Activated naive CD8-positive, alpha-beta T cell treated with anti-CD3 and anti-CD28 coated beads, Interleukin-2, amount 50 U/mL, for 24 hours (primary cell): ENCODE measurements around the gene SLC51A.

Experiments used
- ATAC-seq: fragments of 150-1000 bp; cut with Tn5 transposase; one replicate; pipeline ENCODE4 v1.10.0; 2021
- DNase-seq: peaks from one replicate; pipeline ENCODE4 v3.0.0; 2021
- H3K27ac Mint-ChIP-seq: one replicate; pipeline ENCODE4 v1.8.0; 2021; ENCODE audit warnings: mild to moderate bottlenecking, mixed read lengths
- H3K27me3 Mint-ChIP-seq: one replicate; pipeline ENCODE4 v1.8.0; 2021; ENCODE audit warnings: mixed read lengths
- H3K36me3 Mint-ChIP-seq: one replicate; pipeline ENCODE4 v1.8.0; 2021; ENCODE audit warnings: low read depth, mixed read lengths
- H3K4me1 Mint-ChIP-seq: one replicate; pipeline ENCODE4 v1.8.0; 2021; ENCODE audit warnings: mixed read lengths
- H3K4me3 Mint-ChIP-seq: one replicate; pipeline ENCODE4 v1.8.0; 2021; ENCODE audit warnings: mild to moderate bottlenecking, moderate library complexity, mixed read lengths
- H3K9me3 Mint-ChIP-seq: one replicate; pipeline ENCODE4 v1.8.0; 2021; ENCODE audit warnings: mixed read lengths

The SLC51A gene

DNA sequence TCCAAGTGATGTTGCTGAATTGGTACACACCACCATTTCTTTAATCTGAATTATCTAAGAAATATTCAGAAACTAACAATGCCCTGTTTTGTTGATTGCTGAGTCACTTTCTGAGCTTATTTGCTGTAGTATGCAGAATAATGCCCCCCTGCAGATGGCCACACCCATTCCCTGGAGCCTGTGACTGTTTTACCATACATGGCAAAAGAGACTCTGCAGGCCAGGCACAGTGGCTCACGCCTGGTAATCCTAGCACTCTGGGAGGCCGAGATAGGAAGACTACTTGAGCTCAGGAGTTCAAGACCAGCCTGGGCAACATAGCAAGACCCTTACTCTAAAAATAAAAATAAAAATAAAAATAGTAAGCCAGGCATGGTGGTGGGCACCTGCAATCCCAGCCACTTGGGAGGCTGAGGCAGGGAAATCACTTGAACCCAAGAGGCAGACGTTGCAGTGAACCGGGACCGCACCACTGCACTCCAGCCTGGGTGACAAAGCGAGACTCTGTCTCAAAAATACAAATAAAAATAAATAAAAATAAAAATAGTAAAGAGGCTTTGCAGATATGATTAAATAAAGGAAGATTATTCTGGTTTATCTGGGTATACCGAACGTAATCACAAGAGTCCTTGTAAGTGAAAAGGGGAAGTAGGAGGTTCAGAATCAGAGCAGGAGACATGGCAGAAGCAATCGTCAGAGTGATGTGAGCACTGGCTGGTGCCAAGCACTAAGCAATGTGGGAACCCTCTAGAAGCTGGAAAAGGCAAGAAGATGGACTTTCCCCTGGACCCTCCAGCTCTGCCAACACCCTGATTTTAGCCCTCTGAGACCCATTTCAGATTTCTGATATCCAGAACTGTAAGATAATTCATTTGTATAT, 52.2 kb downstream of the SLC51A start:
- peaks cover 39% of the 10 kb centered on the region for H3K36me3 Mint-ChIP-seq
- H3K4me1 Mint-ChIP-seq, result peaks cover 27% of the 10 kb centered on the region
- DNase-seq (no peak), ATAC-seq (no peak)
- H3K27me3 Mint-ChIP-seq, result no peaks in the 10 kb centered on the region
- no peak overlapping the region for H3K27ac Mint-ChIP-seq
- no peak overlapping the region for H3K4me3 Mint-ChIP-seq
- no peaks in the 10 kb centered on the region for H3K9me3 Mint-ChIP-seq

DNA sequence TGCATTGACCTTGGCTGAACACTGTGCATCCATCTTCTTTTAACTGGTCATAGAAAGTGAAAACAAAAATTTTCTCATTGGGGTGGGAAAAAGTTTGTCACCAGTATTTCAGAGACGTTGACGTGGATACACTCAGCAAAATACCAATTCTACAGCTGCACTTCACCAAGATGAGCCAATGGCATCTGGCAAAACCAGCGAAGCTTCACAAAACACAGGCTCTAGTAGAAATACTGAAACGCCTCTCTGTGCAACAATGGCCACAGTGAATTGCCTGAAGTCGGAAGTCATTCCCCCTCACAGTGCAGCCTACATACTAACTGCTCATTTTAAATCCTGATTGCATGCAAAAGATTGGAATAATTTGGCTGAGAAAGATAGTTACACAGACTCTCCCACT, 54.2 kb downstream of the SLC51A start:
- Mint-ChIP-seq H3K4me1 (peaks cover 47% of the 10 kb centered on the region), H3K4me3 (no peak overlapping the region), H3K27ac (peak overlapping the region; percentile 13), H3K36me3 (peaks cover 32% of the 10 kb centered on the region), H3K9me3 (no peaks in the 10 kb centered on the region), H3K27me3 (no peaks in the 10 kb centered on the region)
- no peak for DNase-seq
- peak; percentile 5 for ATAC-seq

DNA sequence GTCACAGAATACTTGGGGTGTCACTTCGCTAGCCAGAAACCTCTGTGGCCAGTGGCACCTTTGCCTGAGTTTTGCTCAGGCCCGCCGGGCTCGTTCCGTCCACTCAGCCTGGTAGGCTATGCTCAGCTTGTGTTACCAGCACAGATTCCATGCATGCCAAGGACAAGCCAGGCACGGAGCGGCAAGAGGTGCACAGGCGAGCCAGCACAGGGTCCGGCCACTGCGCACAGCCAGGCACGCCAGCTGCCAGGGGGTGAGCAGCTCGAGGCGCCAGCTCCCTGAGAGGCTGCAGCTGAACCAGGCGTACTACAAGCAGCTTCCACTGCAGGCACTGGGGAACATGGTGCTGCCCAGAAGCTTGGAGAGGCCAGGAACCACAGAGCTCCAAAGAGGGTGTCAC, 56.5 kb downstream of the SLC51A start:
- peak overlapping the region; percentile 67 for H3K27ac Mint-ChIP-seq
- ATAC-seq (no peak), DNase-seq (no peak)
- H3K36me3 Mint-ChIP-seq, result peaks cover 26% of the 10 kb centered on the region
- H3K4me1 Mint-ChIP-seq, result peaks cover 55% of the 10 kb centered on the region
- no peaks in the 10 kb centered on the region for H3K9me3 Mint-ChIP-seq
- H3K4me3 Mint-ChIP-seq, result no peak overlapping the region
- no peaks in the 10 kb centered on the region for H3K27me3 Mint-ChIP-seq

DNA sequence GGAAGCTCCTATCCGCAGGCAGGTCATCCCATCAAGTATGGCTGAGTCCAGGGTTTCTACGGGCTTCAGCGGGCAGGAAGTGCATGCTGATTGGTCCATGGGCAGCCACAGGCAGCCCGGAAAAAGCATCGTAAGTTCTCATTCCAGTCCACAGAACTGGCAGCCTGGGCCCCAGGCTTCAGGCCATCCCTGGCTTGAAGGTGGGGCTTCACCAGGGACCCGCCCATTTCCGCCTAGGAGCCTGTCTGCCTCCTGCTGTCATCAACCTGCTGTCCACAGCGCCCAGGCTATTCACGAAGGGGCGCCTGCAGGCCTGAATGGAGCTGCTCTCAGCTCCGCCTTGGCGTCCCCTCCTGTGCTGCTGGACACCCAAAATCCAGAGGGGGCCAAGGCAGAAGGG, 57.3 kb downstream of the SLC51A start:
- DNase-seq (no peak), ATAC-seq (no peak)
- no peak overlapping the region for H3K4me3 Mint-ChIP-seq
- H3K9me3 Mint-ChIP-seq, result no peaks in the 10 kb centered on the region
- H3K27me3 Mint-ChIP-seq, result no peaks in the 10 kb centered on the region
- peaks cover 64% of the 10 kb centered on the region for H3K4me1 Mint-ChIP-seq
- H3K27ac Mint-ChIP-seq, result peak overlapping the region; percentile 94
- peaks cover 26% of the 10 kb centered on the region for H3K36me3 Mint-ChIP-seq

DNA sequence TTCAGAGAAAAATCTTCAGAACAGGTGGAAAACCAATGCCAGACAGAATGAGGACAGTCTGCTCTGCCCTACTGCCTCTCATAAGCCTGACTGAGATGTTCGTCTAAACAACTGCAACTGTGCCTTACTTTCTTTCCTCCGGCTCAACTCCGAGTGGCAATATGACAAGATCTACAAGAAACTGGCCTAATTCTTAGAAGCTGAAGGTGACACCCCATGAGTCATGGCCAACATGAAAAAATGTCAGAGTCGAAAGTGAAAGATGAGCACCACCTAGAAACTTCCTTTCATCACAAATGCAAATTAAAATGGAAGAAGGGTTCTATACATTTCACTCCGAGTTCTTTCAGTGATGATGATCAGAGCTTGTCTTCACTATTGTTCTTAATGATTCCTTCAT, 58.3 kb downstream of the SLC51A start:
- H3K27me3 Mint-ChIP-seq, result no peaks in the 10 kb centered on the region
- H3K4me3 Mint-ChIP-seq, result peak overlapping the region; percentile 65
- H3K27ac Mint-ChIP-seq, result peak overlapping the region; percentile 94

DNA sequence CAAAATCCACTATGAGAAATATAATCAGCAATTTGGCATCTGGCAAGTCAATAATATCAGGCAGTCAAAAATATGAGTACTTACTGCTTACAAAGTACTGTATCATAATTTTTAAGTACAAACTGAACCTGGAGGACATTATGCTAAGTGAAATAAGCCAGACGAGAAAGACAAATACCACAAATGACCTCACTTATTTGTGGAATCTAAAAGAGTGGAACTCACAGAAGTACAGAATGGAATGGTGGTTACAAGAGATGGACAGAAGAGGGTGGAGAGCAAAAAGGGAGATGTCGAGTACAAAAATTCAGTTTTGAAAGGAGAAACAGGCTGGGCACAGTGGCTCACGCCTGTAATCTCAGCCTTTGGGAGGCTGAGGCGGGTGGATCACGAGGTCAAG, 58.8 kb downstream of the SLC51A start:
- peaks cover 70% of the 10 kb centered on the region for H3K4me1 Mint-ChIP-seq
- H3K4me3 Mint-ChIP-seq, result peak overlapping the region; percentile 65

More for the DNA sequence above, 58.3 kb downstream of the SLC51A start:
- Mint-ChIP-seq H3K4me1 (peaks cover 70% of the 10 kb centered on the region), H3K36me3 (peaks cover 22% of the 10 kb centered on the region), H3K9me3 (no peaks in the 10 kb centered on the region)
- DNase-seq (peak; percentile 48), ATAC-seq (peak; percentile 87)

DNA sequence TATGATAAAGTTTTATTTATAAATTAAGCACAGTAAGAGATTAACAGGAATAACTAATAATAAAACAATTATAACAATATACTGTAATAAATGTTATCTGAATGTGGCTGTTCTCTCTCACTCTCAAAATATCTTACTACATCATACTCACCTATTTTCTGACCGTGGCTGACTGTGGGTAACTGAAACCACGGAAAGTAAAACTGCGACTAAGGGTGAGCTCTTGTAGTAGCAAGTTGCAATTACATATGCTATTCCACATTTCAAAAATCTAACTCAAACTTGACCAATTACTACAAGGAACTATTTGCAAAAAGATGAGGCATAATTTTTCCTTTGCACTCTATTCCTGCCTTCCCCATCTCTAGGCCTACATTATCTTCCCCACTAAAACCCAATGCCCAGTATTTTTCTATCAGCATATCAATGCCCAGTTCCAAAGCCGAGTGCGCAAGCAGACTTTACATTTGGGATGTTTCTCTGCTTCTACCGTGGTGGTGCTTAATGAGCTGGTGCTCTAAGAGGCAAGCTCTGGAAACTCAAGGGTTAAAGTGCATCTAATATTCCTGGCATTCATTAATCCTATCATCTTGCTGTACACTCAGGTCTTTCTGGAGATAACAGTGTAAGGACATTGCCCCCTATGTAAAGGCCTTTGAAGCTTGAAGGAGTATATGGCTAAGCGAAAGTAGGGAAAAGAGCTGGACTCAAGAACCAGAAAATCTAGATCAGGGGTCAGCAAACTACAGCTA, 64.5 kb downstream of the SLC51A start:
- Mint-ChIP-seq H3K36me3 (peaks cover 4% of the 10 kb centered on the region), H3K27ac (peak overlapping the region; percentile 12), H3K27me3 (no peaks in the 10 kb centered on the region), H3K9me3 (no peaks in the 10 kb centered on the region), H3K4me3 (no peak overlapping the region), H3K4me1 (peaks cover 64% of the 10 kb centered on the region)
- ATAC-seq (peak; percentile 59), DNase-seq (no peak)

More for the DNA sequence above, 58.8 kb downstream of the SLC51A start:
- no peaks in the 10 kb centered on the region for H3K9me3 Mint-ChIP-seq
- no peaks in the 10 kb centered on the region for H3K27me3 Mint-ChIP-seq
- DNase-seq, result no peak
- peak overlapping the region; percentile 94 for H3K27ac Mint-ChIP-seq
- peaks cover 20% of the 10 kb centered on the region for H3K36me3 Mint-ChIP-seq
- ATAC-seq, result no peak

DNA sequence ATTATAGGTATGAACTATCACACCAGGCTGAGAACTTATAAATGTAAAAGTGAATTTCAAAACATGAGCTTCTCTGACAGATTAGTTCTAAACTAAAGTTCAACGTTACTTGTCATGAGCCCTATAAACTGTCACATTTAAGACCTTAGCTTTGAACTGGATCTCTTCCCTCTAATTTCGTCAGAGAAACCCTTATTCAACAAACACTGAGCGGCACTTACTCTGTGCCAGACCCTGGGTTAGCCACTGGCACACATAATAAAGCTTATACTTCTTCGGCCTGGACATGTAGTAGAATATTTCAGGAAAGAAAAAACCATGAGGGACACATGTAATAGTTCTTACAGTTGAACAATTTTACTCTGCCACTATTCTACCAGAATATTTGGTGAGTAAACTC, 65.6 kb downstream of the SLC51A start:
- no peak overlapping the region for H3K4me3 Mint-ChIP-seq
- no peak overlapping the region for H3K27ac Mint-ChIP-seq
- no peaks in the 10 kb centered on the region for H3K27me3 Mint-ChIP-seq

More for the DNA sequence above, 65.6 kb downstream of the SLC51A start:
- DNase-seq, result no peak
- no peaks in the 10 kb centered on the region for H3K9me3 Mint-ChIP-seq
- H3K4me1 Mint-ChIP-seq, result peaks cover 74% of the 10 kb centered on the region
- ATAC-seq, result no peak
- peaks cover 5% of the 10 kb centered on the region for H3K36me3 Mint-ChIP-seq
